H1 (cell line): ENCODE measurements around the gene HMGN3. TPM values are rescaled to one million over a fixed set of nuclear protein-coding genes. Genes with fewer than 3 reads are reported as not detected.

Source experiments
- CHD7 ChIP-seq: fragments of 300-600 bp; sonication (generic); IDR thresholded peaks from 2 replicates; pipeline ENCODE4 v1.7.1; 2012; ENCODE audit warnings: low read length, moderate library complexity, mild to moderate bottlenecking, inconsistent platforms; ENCODE audit not compliant: insufficient replicate concordance
- EP300 ChIP-seq, 2 experiments: IDR thresholded peaks; 1 replicate in 1 of 2; 2 replicates in 1 of 2; pipeline ENCODE4 v1.6.1; 2011 to 2012; ENCODE audit warnings: low read depth in 2 of 2, low read length in 2 of 2, mild to moderate bottlenecking in 2 of 2, borderline replicate concordance in 1 of 2, inconsistent platforms in 1 of 2, moderate library complexity in 1 of 2
- FOSL1 ChIP-seq: IDR thresholded peaks from 2 replicates; pipeline ENCODE4 v1.6.1; 2011; ENCODE audit warnings: mild to moderate bottlenecking, low read depth, low read length, moderate library complexity; ENCODE audit not compliant: insufficient read depth
- NANOG ChIP-seq: IDR thresholded peaks from 2 replicates; pipeline ENCODE4 v1.6.1; 2011; ENCODE audit warnings: low read length, low read depth, mild to moderate bottlenecking, inconsistent platforms; ENCODE audit not compliant: insufficient read depth, poor library complexity, severe bottlenecking
- RAD21 ChIP-seq, 2 experiments: IDR thresholded peaks in 1 of 2; conservative IDR thresholded peaks in 1 of 2; 2 replicates each; pipeline ENCODE4 v1.6.1; 2011; ENCODE audit warnings: low read depth in 2 of 2, low read length in 2 of 2, improper control_type of control experiment in 1 of 2, inconsistent platforms in 1 of 2, mild to moderate bottlenecking in 1 of 2, moderate library complexity in 1 of 2
- RBBP5 ChIP-seq: IDR thresholded peaks from 2 replicates; pipeline ENCODE4 v1.7.1; 2012; ENCODE audit warnings: low read depth, mild to moderate bottlenecking, inconsistent platforms, low read length, moderate library complexity, borderline replicate concordance
- RFX5 ChIP-seq: IDR thresholded peaks from 2 replicates; pipeline ENCODE4 v1.6.1; 2011; ENCODE audit warnings: low read depth, low read length, improper control_type of control experiment, borderline replicate concordance
- SIN3A ChIP-seq, 2 experiments: IDR thresholded peaks in 1 of 2; conservative IDR thresholded peaks in 1 of 2; 2 replicates each; pipeline ENCODE4 v1.6.1; 2011 to 2012; ENCODE audit warnings: low read length in 2 of 2, improper control_type of control experiment in 1 of 2, low read depth in 1 of 2, mild to moderate bottlenecking in 1 of 2
- YY1 ChIP-seq: IDR thresholded peaks from 2 replicates; pipeline ENCODE4 v1.6.1; 2011; ENCODE audit warnings: low read depth, mild to moderate bottlenecking, low read length
- polyA plus RNA-seq, 7 experiments: library from polyadenylated mRNA; depleted of rRNA in 3 of 7; stranded (reverse) in 5 of 7; unstranded in 2 of 7; fragments of >200 nt in 5 of 7; fragments of 200-250 nt in 2 of 7; gene quantifications; 1 replicate in 5 of 7; 2 replicates in 1 of 7; 4 replicates in 1 of 7; pipeline versions ENCODE4 v1.2.1 to v1.2.3, GENCODE V29; 2011 to 2013; ENCODE audit warnings: missing spikeins in 2 of 7, mixed read lengths in 2 of 7
- total RNA-seq: library from RNA; stranded (reverse); fragmentation: NEBNext Ultra II Directional; extraction: Animal tissue kit (Norgen Biotek cat#: 25700); gene quantifications from 2 replicates; pipeline ENCODE4 v1.2.1, GENCODE V29; 2021

HMGN3 gene
- total and polyA plus RNA-seq, 2 of the 8 experiments (the other 6 are each of a cell fraction or from before 2014, with no cell fraction given) = 84.4 to 167 TPM

GRCh38 chr6:79152269-79152737, 82.2 kb downstream of the HMGN3 start (continued):
- peak; percentile 94 for TF ChIP-seq NANOG
- peak; percentile 30; the same call in 1 of the 2 replicates for TF ChIP-seq RBBP5
- 0 out of 4 replicates have a peak, but pooled peaks of 1 of the 2 experiments have one; percentile 3 for TF ChIP-seq RAD21 (IDR thresholded peaks at IDR 0.05 in 1 of 2, conservative IDR thresholded peaks at IDR 0.05 in 1 of 2; ENCODE audit: low read depth in 2 of 2, low read length in 2 of 2)
- TF ChIP-seq CHD7 = peak; percentile 81
- no peak for TF ChIP-seq FOSL1
- no peak for TF ChIP-seq RFX5
- no peak for TF ChIP-seq YY1
- TF ChIP-seq SIN3A (conservative IDR thresholded peaks at IDR 0.05 in 1 of 2, IDR thresholded peaks at IDR 0.05 in 1 of 2; ENCODE audit: low read depth in 1 of 2, low read length in 2 of 2) = peak; percentile 32 to 40; a peak in 1 of 4 replicates
- 0 out of 3 replicates have a peak, but pooled peaks of 1 of the 2 experiments have one; percentile 82 for TF ChIP-seq EP300 (IDR thresholded peaks at IDR 0.05; ENCODE audit: borderline replicate concordance in 1 of 2, low read depth in 2 of 2, low read length in 2 of 2)
